BLaER1 treated with 17β-estradiol and CSF1 and Interleukin-3, amounts not matched to agents 10 nM and 100 nM (cell line): Measurements from ENCODE around the gene ATXN7L3.
"Not testable (repeated sequence)": the region's sequence is repeated elsewhere in the genome, so short reads cannot be mapped to it uniquely, and the experiment has no call there.

ENCODE experiments used
- H3K27ac ChIP-seq, 11 experiments: shearing (Covaris generic); formaldehyde crosslinking; 2 replicates each; pipeline ENCODE4 v1.8.1; 2022
- H3K27me3 ChIP-seq, 11 experiments: shearing (Covaris generic); formaldehyde crosslinking; 2 replicates each; pipeline ENCODE4 v1.8.1; 2022
- H3K36me3 ChIP-seq, 11 experiments: shearing (Covaris generic); formaldehyde crosslinking; 2 replicates each; pipeline ENCODE4 v1.8.1; 2022
- H3K4me1 ChIP-seq, 10 experiments: shearing (Covaris generic); formaldehyde crosslinking; 2 replicates each; pipeline ENCODE4 v1.8.1; 2022
- H3K4me2 ChIP-seq, 11 experiments: shearing (Covaris generic); formaldehyde crosslinking; 2 replicates each; pipeline ENCODE4 v1.8.1; 2022
- H3K4me3 ChIP-seq, 10 experiments: shearing (Covaris generic); formaldehyde crosslinking; 2 replicates each; pipeline ENCODE4 v1.8.1; 2022
- H3K9ac ChIP-seq, 11 experiments: shearing (Covaris generic); formaldehyde crosslinking; 2 replicates each; pipeline ENCODE4 v1.8.1; 2022
- H3K9me3 ChIP-seq, 11 experiments: shearing (Covaris generic); formaldehyde crosslinking; replicated peaks in 1 of 11; 2 replicates each; pipeline ENCODE4 v1.8.1; 2022
- H4K20me1 ChIP-seq, 11 experiments: shearing (Covaris generic); formaldehyde crosslinking; 2 replicates each; pipeline ENCODE4 v1.8.1; 2022
- Cebpa-rat ChIP-seq, 11 experiments: shearing (Covaris generic); IDR thresholded peaks; 2 replicates each; pipeline ENCODE4 v1.8.1; 2022

The ATXN7L3 gene, protein sequence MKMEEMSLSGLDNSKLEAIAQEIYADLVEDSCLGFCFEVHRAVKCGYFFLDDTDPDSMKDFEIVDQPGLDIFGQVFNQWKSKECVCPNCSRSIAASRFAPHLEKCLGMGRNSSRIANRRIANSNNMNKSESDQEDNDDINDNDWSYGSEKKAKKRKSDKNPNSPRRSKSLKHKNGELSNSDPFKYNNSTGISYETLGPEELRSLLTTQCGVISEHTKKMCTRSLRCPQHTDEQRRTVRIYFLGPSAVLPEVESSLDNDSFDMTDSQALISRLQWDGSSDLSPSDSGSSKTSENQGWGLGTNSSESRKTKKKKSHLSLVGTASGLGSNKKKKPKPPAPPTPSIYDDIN

DNA sequence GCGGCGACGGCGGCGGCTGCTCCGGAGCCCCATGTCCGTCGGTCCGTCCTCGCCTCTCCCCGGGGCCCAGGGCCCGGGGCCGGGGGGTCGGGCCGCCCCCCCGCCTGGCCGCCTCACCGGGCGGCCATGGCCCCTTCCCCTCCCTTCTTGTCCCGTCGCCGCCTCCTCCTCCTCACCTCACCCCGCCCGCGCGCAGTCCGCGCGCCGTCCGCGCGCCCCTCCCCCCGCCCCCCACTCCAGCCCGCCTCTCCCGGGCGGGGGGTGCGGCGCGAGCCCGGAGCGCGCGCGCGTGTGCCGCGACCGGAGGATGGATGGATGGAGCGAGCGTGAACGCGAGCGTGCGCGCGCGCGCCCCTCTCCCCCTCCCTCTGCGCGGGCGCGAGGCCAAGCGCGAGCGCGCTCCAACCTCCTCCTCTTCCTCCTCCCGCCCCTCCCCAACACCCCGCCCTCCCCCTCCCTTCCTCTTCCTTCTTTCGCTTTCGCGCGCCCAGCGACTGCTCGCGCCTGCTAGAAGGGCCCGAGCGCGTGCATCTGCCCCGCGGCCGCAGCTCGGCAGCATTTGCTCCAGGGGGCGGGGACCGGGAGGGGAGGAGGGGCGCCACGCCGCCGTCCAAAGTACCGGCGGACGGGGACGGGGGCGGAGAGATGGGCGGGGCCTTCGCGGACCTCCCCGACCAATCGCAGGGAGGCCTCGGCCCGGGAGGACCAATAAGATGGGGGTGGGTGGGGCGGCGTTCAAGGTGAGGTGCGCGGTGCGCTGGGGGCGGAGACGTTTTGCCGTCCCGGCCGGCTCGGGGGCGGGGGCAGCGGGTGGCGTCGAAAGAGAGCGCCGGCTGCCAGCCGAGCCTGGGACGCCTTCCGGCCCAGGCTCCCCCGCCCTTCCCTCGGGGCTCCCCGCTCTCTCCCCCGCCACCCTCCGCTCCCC is at the start of gene ATXN7L3:
Gene ATXN7L3 (minus strand): TSS at position 332 of the 925 bp plus-strand sequence. CDS start 1,814 bp downstream, outside the sequence.
- Histone ChIP-seq H3K36me3 (peaks cover 26 to 31% (median 29%) of the 10 kb centered on the region in 11 experiments), H3K9ac (peak within 1 kb of the TSS; percentile 95 to 99 (median 99)), H3K9me3 (no peaks in the 10 kb centered on the region), H3K4me1 (peaks cover 59 to 72% (median 61%) of the 10 kb centered on the region in 10 experiments), H3K27me3 (no peaks in the 10 kb centered on the region), H3K4me3 (peak within 1 kb of the TSS; percentile 75 to 97 (median 91)), H3K4me2 (peak within 1 kb of the TSS; percentile 92 to 99 (median 97)), H4K20me1 (peaks cover 0 to 28% (median 12%) of the 10 kb centered on the region in 11 experiments; a peak in 12 of 22 replicates), H3K27ac (peak within 1 kb of the TSS; percentile 95 to 99 (median 98))
- no peak for TF ChIP-seq Cebpa-rat (IDR thresholded peaks at IDR 0.05)

DNA sequence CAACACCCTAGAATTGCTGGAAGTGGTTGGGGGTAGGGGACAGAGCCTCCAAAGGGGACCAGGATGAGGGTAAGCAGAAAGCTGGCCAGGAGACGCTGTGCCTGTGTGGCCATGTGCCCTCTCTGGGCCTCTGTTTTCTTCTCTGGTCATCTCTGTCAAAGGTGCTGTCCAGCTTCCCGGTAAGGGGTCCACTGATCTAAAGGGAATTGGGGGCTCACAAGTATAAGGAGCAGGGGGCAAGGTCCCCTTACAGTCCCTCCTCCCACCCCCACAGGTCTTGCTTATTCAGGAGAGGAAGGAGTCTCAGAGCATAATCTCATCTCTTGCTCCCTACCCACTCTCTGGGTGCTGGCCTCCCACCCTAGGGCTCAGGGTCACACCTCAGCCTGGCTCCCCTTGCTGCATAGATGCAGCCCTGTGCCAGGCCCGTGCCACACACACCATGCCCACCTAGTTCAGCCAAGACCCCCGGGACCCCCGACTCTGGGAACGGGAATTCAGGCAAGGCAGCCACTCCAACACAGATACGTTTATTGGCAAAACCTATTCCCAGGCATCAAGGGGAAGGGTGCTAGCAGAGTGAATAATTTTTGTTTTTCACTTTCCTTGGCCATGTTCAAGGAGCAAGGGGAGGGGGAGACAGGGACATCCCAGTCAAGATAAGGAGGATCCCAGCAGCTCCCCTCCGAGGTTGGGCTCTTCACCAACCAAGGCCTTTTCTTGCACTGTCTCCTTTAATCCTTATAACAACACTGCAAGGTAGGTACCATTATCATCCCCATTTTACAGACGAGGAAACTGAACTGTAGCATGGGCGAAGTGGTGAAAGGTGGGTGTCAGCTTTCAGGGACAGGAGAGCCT is 48.4 kb upstream of the ATXN7L3 start:
- H3K27ac ChIP-seq = peak overlapping the region in 5 of 11 experiments; percentile 6 to 54 (median 19); a peak in 5 of 22 replicates
- no peak for TF ChIP-seq Cebpa-rat (IDR thresholded peaks at IDR 0.05)
- no peak overlapping the region for H3K4me3 ChIP-seq
- no peaks in the 10 kb centered on the region for H3K36me3 ChIP-seq
- no peak overlapping the region for H3K9ac ChIP-seq
- peak overlapping the region; percentile 21 to 75 (median 49); a peak in 21 of 22 replicates for H3K4me2 ChIP-seq
- no peaks in the 10 kb centered on the region for H4K20me1 ChIP-seq
- peaks cover 40 to 50% (median 46%) of the 10 kb centered on the region in 10 experiments for H3K4me1 ChIP-seq
- no peaks in the 10 kb centered on the region for H3K27me3 ChIP-seq
- 0 out of 22 replicates have a peak, but pooled peaks cover 0 to 4% (median 0%) of the 10 kb centered on the region in 11 experiments for H3K9me3 ChIP-seq

DNA sequence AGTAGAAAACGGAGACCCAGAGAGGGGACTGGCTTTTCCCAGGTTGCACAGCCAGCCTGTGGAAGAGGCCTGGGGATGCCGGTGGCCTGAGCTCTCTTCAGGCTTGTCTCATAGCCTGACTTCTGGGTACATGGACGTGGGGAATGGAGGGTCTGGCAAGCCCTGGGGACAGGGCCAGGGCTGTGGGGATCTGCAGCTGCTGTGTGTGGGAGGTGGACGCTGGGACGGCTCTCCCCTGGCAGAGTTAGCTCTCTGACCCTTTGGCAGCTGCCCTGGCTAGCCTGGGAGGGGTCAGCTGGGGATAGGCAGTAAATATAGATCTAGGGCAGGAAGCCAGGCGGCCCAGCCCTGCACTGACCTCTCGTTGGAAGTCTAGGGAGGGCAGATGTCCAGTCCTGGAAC is 47.8 kb upstream of the ATXN7L3 start:
- Histone ChIP-seq H3K4me1 (peaks cover 40 to 54% (median 49%) of the 10 kb centered on the region in 10 experiments), H3K36me3 (no peaks in the 10 kb centered on the region), H3K27me3 (no peaks in the 10 kb centered on the region), H3K9ac (0 out of 22 replicates have a peak overlapping the region, but pooled peaks of 2 of the 11 experiments have one; percentile 8 to 19), H4K20me1 (no peaks in the 10 kb centered on the region), H3K27ac (peak overlapping the region in 6 of 11 experiments; percentile 6 to 54 (median 16); a peak in 8 of 22 replicates), H3K9me3 (0 out of 22 replicates have a peak, but pooled peaks cover 0 to 4% (median 0%) of the 10 kb centered on the region in 11 experiments), H3K4me2 (peak overlapping the region; percentile 22 to 75 (median 45); a peak in 14 of 22 replicates), H3K4me3 (no peak overlapping the region)
- TF ChIP-seq Cebpa-rat (IDR thresholded peaks at IDR 0.05) = no peak

DNA sequence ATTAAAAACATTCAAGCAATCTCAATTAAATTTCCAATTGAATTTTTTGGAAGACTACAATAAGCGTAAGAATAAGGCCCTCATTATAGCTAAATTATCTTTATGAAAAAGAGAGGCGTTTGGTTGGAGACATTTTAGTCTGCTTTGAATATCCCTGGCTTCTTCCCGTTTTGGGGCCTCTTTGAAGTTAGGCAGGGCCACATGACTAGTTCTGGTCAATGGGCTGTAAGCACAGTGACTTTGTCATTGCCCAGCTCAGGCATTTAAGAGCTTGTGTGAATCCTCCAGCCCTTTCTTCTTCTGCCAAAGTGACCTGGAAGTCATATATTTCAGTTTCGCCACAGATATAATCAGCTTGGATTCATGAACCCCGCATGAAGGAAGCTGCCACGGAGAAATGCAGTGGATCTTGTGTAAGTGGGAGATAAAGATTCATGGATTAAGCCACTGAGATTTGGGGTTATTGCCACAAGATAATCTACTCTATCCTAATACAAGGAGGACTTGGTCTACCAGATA is 41.5 kb upstream of the ATXN7L3 start:
- Histone ChIP-seq H3K27me3 (no peaks in the 10 kb centered on the region), H4K20me1 (no peaks in the 10 kb centered on the region), H3K4me1 (peaks cover 11 to 36% (median 25%) of the 10 kb centered on the region in 10 experiments), H3K9ac (no peak overlapping the region), H3K27ac (no peak overlapping the region), H3K36me3 (no peaks in the 10 kb centered on the region), H3K9me3 (peaks cover 0 to 4% (median 0%) of the 10 kb centered on the region in 11 experiments; a peak in 1 of 22 replicates), H3K4me3 (no peak overlapping the region), H3K4me2 (peak overlapping the region in 3 of 11 experiments; percentile 21 to 51 (median 44); a peak in 3 of 22 replicates)
- no peak for TF ChIP-seq Cebpa-rat (IDR thresholded peaks at IDR 0.05)

DNA sequence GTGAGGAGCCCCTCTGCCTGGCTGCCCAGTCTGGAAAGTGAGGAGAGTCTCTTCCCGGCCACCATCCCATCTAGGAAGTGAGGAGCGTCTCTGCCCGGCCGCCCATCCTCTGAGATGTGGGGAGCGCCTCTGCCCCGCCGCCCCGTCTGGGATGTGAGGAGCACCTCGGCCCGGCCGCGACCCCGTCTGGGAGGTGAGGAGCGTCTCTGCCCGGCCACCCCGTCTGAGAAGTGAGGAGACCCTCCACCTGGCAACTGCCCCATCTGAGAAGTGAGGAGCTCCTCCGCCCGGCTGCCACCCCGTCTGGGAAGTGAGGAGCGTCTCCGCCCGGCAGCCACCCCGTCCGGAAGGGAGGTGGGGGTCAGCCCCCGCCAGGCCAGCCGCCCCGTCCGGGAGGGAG is 38.2 kb upstream of the ATXN7L3 start:
- peaks cover 0 to 16% (median 10%) of the 10 kb centered on the region in 10 experiments; a peak in 10 of 20 replicates for H3K4me1 ChIP-seq
- H3K36me3 ChIP-seq, H3K4me3 ChIP-seq, H3K4me2 ChIP-seq, H3K27ac ChIP-seq, H3K27me3 ChIP-seq, H3K9me3 ChIP-seq, H4K20me1 ChIP-seq, H3K9ac ChIP-seq: not testable (repeated sequence)

DNA sequence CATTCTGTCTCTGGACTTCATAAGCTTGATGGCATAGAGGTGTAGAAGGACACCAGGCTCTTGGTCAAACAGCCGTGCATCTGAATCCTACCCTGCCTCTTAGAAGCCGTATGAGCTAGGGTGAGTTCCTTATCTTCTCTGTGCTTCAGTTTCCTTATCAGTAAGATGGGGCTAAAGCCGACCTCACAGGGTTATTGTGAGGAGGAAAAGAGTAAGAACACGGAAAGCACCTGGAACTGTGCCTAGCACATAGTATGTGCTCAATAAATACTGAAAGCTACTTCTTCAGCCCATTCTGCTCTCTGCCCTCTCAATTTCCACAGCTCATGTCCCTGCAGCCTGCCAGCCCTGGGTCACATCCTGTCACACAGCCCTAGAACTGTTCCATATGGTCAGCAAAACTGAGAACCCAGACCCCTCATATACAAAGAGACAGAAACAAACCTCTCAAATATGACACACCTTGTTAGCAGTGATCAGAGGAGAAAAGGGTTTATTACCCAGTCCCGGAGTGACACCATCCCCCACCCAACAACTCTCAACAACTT is 36.8 kb upstream of the ATXN7L3 start:
- Histone ChIP-seq H4K20me1 (no peaks in the 10 kb centered on the region), H3K4me3 (no peak overlapping the region), H3K4me1 (peaks cover 0 to 13% (median 9%) of the 10 kb centered on the region in 10 experiments; a peak in 9 of 20 replicates), H3K9me3 (no peaks in the 10 kb centered on the region; a peak in 1 of 22 replicates), H3K36me3 (no peaks in the 10 kb centered on the region), H3K27me3 (no peaks in the 10 kb centered on the region), H3K4me2 (no peak overlapping the region), H3K9ac (no peak overlapping the region), H3K27ac (no peak overlapping the region)
- no peak for TF ChIP-seq Cebpa-rat (IDR thresholded peaks at IDR 0.05)

DNA sequence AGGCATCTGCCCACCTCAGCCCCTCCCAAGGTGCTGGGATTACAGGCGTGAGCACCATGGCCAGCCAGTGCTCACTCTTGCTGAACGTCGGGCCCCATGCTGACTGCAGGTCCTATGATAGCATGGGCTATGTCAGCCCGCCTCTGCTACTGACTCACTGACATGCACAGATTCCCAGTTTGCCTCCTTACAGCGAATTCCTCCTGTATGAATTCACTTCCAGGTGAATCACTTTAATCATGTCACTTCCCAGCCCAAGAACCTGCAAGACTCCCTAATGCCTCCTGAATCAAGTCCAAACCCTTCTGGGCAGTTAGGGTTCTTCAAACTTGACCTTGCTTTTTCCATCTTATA is 35.9 kb upstream of the ATXN7L3 start:
- Histone ChIP-seq H3K4me2 (no peak overlapping the region), H3K9ac (no peak overlapping the region), H3K9me3 (no peaks in the 10 kb centered on the region; a peak in 1 of 22 replicates), H3K27me3 (no peaks in the 10 kb centered on the region), H3K36me3 (no peaks in the 10 kb centered on the region), H3K4me3 (no peak overlapping the region), H3K27ac (no peak overlapping the region), H4K20me1 (no peaks in the 10 kb centered on the region), H3K4me1 (peaks cover 0 to 11% (median 2%) of the 10 kb centered on the region in 10 experiments; a peak in 17 of 20 replicates)
- TF ChIP-seq Cebpa-rat (IDR thresholded peaks at IDR 0.05) = no peak

DNA sequence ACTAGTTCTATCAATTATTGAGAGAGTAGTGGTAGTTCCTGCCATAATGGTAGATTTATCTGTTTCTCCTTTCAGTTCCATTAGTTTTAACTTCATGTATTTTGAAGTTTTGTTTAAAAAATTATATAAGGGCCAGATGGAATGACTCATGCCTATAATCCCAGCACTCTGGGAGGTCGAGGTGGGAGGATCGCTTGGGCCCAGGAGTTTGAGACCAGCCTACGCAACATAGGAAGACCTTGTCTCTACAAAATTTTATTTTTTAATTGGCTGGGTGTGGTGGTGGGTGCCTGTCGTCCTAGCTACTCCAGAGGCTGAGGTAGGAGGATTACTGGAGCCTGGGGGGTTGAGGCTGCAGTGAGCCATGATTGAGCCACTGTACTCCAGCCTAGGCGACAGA is 33.9 kb upstream of the ATXN7L3 start:
- Histone ChIP-seq H3K4me3 (no peak overlapping the region), H3K9ac (no peak overlapping the region), H3K27me3 (no peaks in the 10 kb centered on the region), H4K20me1 (no peaks in the 10 kb centered on the region), H3K4me2 (no peak overlapping the region), H3K27ac (no peak overlapping the region), H3K9me3 (no peaks in the 10 kb centered on the region; a peak in 1 of 22 replicates), H3K36me3 (no peaks in the 10 kb centered on the region), H3K4me1 (peaks cover 0 to 30% (median 21%) of the 10 kb centered on the region in 10 experiments; a peak in 19 of 20 replicates)
- TF ChIP-seq Cebpa-rat (IDR thresholded peaks at IDR 0.05) = no peak
